AG04450 (cell line): ENCODE measurements around the gene JMJD6. TPM values are rescaled to one million over a fixed set of nuclear protein-coding genes. Genes with fewer than 3 reads are reported as not detected.
A peak's percentile ranks its signal among the peaks of the same experiment; 100 is the strongest.

Experiments
- CTCF ChIA-PET: fragments of 300-600, 350-600 bp; formaldehyde crosslinking; extraction: SDS; loops from one replicate; lab custom pipeline; 2022; ENCODE audit warnings: antibody characterized with exemption, inconsistent platforms; lab: Charles Lee
- POLR2A ChIA-PET: fragments of 350-600 bp; formaldehyde crosslinking; extraction: SDS; loops from one replicate; lab custom pipeline; 2021; ENCODE audit warnings: antibody characterized with exemption, inconsistent platforms; lab: Yijun Ruan, JAX
- DNase-seq: peaks from one replicate; pipeline ENCODE4 v3.0.0-alpha.2; 2011; ENCODE audit warnings: low read depth, low spot score
- H3K27ac ChIP-seq: one replicate; pipeline ENCODE4 v1.5.1; 2012; ENCODE audit warnings: low read depth, low read length, control low read depth
- H3K27me3 ChIP-seq: one replicate; pipeline ENCODE4 v1.6.0; 2012; ENCODE audit warnings: low read length; ENCODE audit not compliant: control insufficient read depth, insufficient read depth
- H3K4me3 ChIP-seq: 2 replicates; pipeline ENCODE4 v1.5.1; 2011; ENCODE audit warnings: mild to moderate bottlenecking, low read depth, low read length, control low read depth
- H3K9me3 ChIP-seq: 2 replicates; pipeline ENCODE4 v1.5.1; 2012; ENCODE audit warnings: low read length; ENCODE audit not compliant: control insufficient read depth, insufficient read depth
- CTCF ChIP-seq: IDR thresholded peaks from 2 replicates; pipeline ENCODE4 v1.5.1; 2011; ENCODE audit warnings: low read depth, low read length, control low read depth, inconsistent platforms
- polyA minus RNA-seq: library from RNA; depleted of rRNA, polyadenylated mRNA; stranded (reverse); fragments of >200 nt; gene quantifications from 2 replicates; pipeline ENCODE4 v1.2.3, GENCODE V29; 2011; rRNA and poly(A)+ RNA removed
- polyA plus RNA-seq: library from polyadenylated mRNA; depleted of rRNA; stranded (reverse); fragments of >200 nt; gene quantifications from 2 replicates; pipeline ENCODE4 v1.2.3, GENCODE V29; 2011; rRNA removed

Gene JMJD6
- polyA plus RNA-seq (12.4 and 17.3 TPM in 2 replicates), polyA minus RNA-seq (12.2 and 16.6 TPM in 2 replicates)

GRCh38 chr17:76726231-76726775, at the start of gene JMJD6:
JMJD6 (minus strand) TSS chr17:76726606; CDS start chr17:76726475, 131 bp downstream.
- ChIA-PET POLR2A (interaction anchor here (1.5 to 4.1 kb wide), 5 partner anchors 10 to 55 kb away, joined by 5 to 41 read pairs (median 6); partner anchors contain the start of genes MFSD11 and SRSF2), CTCF (interaction anchor here (0.6 to 2.1 kb wide), 4 partner anchors 10 to 384 kb away, joined by 3 to 14 read pairs (median 4); no protein-coding TSS in a partner anchor)
- peak within 1 kb of the TSS; percentile 94 for H3K27ac ChIP-seq
- H3K4me3 ChIP-seq = peak within 1 kb of the TSS; percentile 93
- no peak for TF ChIP-seq CTCF
- DNase-seq = peak; percentile 89
- H3K27me3 ChIP-seq = no peaks in the 10 kb centered on the region
- H3K9me3 ChIP-seq = no peaks in the 10 kb centered on the region; the same call in 1 of the 2 replicates

- POLR2A ChIA-PET = no interaction called here
- no peak for DNase-seq
- no peak overlapping the region for H3K4me3 ChIP-seq
- CTCF ChIA-PET = no interaction called here
- no peak for TF ChIP-seq CTCF
- H3K27me3 ChIP-seq = no peaks in the 10 kb centered on the region
- H3K9me3 ChIP-seq = no peaks in the 10 kb centered on the region
- H3K27ac ChIP-seq = no peak overlapping the region
These were observed 48.7 kb upstream of the JMJD6 start for GRCh38 chr17:76775021-76775600.

- CTCF ChIA-PET = no interaction called here
- peak; percentile 11 for DNase-seq
- POLR2A ChIA-PET = no interaction called here
- Histone ChIP-seq H3K27me3 (no peaks in the 10 kb centered on the region), H3K4me3 (no peak overlapping the region), H3K9me3 (no peaks in the 10 kb centered on the region), H3K27ac (no peak overlapping the region)
- no peak for TF ChIP-seq CTCF
These were observed 46.6 kb upstream of the JMJD6 start for GRCh38 chr17:76772842-76773525.

GRCh38 chr17:76758570-76758969, 32.2 kb upstream of the JMJD6 start:
- TF ChIP-seq CTCF = no peak
- ChIA-PET CTCF (no interaction called here), POLR2A (no interaction called here)
- no peaks in the 10 kb centered on the region for H3K27me3 ChIP-seq
- no peak overlapping the region for H3K27ac ChIP-seq
- no peak for DNase-seq
- no peak overlapping the region for H3K4me3 ChIP-seq
- no peaks in the 10 kb centered on the region for H3K9me3 ChIP-seq

GRCh38 chr17:76757256-76757655, 30.9 kb upstream of the JMJD6 start:
- TF ChIP-seq CTCF = no peak
- no peak overlapping the region for H3K4me3 ChIP-seq
- POLR2A ChIA-PET = no interaction called here
- CTCF ChIA-PET = no interaction called here
- no peaks in the 10 kb centered on the region for H3K9me3 ChIP-seq
- no peak overlapping the region for H3K27ac ChIP-seq
- no peaks in the 10 kb centered on the region for H3K27me3 ChIP-seq
- DNase-seq = no peak
